ENCODE measurements around the gene SLC35C1.
A peak's percentile ranks its signal among the peaks of the same experiment; 100 is the strongest.

The SLC35C1 gene

DNA sequence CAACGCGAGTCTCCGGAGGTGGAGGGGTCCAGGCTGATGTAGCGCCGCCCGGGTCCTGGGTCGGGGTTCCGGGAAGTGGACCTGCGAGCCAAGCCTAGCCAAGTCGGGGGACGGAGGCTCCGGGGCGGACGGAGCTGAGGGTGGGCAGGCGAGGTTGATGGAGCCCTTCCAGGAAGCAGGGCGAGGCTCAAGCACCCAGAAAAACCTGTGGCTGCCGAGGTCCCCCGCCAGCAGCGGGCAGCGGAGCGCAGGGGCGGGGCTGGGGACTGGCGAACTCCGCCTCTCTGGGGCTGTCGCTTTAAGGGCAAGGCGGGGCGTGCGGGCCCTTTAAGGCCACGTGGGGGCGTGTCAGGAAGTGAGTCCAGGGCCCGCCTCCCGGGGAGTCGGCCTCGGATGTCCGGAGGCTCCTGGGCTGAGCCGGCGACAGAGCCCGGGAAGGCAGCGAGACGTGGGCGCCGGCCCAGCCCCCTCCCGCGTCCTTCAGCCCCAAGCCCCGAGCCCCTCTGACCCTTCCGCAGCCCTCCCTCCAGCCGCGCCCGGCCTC is at the start of gene SLC35C1:
Gene SLC35C1 (plus strand): TSS at position 389 of the 544 bp plus-strand sequence. CDS start 653 bp downstream, outside the sequence.
- DNase-seq, result peak; percentile 86

DNA sequence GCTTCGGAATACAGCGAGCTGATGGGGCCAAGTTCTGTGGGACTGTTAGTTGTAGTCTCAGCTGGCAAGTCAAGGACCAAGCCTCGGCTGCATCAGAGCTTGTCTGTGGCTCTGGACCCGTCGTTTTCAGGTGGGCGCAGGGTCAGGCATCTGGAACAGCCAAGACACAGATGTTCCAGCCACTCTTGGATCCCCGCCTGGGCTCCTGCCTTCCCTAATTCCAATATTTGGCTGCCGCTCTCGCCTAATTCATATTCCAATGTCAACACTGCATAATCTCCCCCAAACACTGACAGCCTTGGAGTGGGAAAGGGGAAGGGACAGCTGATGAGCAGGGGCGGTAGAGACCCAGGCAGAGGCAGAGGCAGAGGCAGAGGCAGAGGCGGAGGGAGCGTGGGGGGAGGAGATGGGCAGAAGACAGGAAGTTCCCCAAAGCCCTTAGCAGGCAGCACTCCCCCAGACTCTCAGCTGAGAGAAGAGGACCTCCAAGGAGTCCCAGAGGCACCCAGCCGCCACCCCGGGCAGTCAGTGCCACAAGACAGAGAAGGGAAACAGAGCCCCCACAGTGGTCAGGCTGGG is 49.6 kb upstream of the SLC35C1 start:
- DNase-seq, result no peak

DNA sequence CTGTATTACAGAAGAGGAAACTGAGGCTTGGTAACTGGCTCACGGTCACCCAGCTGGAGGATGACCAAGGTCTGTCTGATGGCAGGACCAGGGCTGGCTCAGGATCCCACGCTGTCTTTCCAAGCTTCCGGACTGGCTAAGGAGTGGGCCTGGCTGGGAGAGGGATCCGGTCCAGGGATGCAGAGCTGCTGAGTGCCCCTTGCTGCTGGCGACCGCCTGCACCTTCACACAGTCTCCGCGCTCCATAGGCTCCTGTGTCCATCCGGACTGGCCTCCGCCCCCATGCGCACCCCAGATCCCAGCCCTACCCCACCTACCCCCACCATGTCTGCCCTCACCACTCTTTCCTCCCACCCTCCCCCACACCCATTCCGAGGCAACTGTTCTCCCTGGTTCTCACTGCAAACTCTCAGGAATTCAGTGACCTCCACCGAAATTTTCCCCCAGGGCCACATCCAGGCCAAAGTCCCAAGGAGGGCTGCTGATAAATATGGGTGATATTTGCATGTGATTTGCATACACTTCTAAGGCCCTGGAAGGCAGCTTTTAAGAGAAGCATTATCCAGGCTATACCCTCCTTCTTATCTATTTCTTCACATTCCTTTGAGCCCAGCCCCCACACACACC is 48.5 kb upstream of the SLC35C1 start:
- DNase-seq, result no peak

DNA sequence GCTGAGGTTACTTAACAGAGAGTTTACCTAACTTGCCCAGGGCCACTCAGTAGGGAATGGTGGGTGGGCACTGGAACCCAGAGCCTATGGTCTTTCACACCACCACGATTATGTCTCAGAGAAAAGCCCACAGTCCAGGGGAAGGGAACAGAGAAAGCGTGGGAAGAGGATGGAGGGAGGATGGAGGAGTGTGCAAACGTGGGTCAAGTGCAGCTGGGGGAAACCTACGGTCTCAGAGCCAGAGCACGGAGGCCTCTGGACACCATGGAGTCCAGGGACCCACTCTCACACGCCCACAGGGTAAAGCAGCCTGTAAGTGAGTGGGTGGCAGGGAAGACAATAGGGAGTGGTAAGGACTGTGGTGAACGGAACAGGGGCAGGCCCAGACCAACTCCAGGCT is 47.3 kb upstream of the SLC35C1 start:
- no peak for DNase-seq

DNA sequence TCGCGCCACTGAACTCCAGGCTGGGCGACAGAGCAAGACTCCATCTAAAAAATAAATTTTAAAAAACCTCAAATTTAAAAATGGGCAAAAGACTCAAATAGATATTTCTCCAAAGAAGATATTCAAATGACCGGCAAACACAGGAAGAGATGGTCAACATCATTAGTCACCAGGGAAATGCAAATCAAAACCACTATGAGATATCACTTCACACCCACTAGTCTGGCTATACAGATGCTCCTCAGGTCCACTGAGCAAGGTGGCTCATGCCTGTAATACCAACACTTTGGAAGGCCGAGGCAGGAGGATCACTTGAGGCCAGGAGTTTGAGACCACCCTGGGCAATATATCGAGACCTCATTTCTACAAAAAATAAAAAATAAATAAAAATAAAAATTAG is 43.3 kb upstream of the SLC35C1 start:
- DNase-seq, result no peak

DNA sequence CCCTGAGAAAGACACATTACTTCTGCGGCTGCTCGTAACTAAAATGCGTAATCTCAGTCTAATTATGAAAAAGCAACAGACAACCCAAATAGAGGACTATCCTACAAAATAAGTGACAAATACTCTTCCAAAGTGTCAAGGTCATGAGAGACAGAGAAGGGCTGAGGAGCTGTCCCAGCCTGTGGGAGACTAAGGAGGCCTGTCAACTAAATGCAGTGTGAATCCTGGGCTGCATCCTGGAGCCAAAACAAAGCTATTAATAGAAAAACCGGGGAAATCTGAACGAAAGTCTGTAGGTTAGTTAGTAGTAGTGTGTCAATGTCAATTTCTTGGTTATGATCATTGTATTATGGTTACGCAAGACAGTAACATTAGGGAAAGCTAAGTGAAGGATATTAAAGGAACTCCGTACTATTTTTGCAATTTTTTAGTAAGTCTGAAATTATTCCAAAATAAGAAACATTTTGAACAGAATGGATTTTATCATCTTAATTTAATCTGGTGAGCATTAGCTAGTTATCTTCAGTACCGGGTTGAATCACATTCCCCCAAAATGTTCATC is 39.8 kb upstream of the SLC35C1 start:
- no peak for DNase-seq

DNA sequence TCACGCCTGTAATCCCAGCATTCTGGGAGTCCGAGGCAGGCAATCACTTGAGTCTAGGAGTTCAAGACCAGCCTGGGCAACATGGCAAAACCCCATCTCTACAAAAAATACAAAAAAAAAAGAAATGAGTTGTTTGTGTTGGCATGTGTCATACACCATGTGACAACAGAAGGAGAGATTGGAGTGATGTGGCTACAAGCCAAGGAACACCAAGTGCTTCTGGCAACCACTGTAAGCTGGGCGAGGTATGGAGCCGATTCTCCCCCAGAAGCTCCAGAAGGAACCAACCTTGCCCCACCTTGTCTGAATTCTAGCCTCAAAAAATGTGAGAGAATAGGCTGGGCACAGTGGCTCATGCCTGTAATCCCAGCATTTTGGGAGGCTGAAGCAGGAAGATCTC is 39.1 kb upstream of the SLC35C1 start:
- no peak for DNase-seq

DNA sequence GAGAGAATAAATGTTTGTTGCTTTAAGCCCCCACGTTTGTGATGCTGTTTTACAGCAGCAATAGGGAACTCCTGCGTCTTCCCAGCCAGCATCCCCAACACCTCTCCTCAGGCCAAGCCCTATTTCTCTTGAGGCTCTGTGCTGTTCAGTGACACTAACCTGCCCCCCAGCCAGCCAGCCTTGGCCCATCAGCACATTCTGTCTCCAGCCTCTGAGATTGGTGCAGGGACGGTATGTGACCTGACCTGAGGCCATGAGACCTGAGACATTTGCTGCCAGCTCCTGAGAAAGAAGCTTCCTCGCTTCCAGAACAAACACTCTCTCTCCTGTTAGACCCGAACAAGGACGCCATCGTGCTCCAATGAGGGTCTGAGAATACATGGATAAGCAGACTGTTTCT is 38.5 kb upstream of the SLC35C1 start:
- no peak for DNase-seq

DNA sequence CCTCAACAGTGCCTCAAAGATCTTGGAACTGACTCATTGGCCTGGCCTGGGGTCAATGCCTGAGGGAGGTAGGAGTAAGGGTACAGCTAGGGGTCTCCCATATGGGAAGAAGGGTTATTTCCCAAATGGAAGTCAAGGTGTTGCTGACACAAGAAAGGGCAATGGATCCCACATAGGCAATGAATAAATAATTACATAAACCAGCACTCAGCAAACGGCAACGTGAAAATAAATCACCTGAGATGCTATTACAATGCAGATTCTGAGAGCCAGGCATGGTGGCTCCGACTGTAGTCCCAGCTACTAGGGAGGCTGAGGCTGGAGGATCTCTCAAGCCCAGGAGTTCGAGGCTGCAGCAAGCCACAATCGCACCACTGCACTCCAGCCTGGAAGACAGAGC is 36.5 kb upstream of the SLC35C1 start:
- no peak for DNase-seq

DNA sequence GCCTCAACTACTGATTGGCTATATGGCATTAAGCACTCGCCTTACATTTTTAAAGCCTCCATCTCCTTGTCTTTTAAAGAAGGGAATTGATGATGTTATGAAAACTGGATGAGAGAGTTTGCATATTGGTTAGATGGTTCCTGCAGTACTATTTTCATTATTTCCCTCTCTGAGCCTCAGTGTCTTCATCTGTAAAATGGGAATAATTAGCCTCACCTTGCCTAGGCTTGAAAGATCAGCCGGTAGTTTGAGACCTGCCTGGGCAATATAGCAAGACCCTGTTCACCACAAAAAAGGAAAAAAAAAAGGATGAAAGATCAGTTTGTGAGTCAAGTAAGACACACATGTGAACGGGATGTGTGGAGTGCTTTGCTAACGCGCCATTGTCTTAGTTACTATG is 35.0 kb upstream of the SLC35C1 start:
- DNase-seq, result no peak

DNA sequence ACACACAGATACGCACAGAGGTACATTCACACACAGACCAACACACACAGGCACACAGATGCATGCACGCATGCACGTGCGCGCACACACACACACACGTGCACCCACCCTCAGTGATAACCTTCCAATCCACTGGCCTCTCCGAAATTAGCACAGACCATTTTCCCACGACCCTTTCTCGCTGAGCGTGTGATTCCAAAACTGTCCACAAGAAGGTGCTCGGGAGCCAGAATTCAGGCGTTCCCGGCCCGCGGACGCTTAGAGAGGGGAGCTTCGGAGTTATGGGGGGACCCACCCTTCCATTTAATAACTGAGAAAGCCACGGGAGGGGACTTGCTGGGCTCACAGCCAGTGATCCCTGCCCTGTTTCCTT is 33.8 kb upstream of the SLC35C1 start:
- DNase-seq, result peak; percentile 35

DNA sequence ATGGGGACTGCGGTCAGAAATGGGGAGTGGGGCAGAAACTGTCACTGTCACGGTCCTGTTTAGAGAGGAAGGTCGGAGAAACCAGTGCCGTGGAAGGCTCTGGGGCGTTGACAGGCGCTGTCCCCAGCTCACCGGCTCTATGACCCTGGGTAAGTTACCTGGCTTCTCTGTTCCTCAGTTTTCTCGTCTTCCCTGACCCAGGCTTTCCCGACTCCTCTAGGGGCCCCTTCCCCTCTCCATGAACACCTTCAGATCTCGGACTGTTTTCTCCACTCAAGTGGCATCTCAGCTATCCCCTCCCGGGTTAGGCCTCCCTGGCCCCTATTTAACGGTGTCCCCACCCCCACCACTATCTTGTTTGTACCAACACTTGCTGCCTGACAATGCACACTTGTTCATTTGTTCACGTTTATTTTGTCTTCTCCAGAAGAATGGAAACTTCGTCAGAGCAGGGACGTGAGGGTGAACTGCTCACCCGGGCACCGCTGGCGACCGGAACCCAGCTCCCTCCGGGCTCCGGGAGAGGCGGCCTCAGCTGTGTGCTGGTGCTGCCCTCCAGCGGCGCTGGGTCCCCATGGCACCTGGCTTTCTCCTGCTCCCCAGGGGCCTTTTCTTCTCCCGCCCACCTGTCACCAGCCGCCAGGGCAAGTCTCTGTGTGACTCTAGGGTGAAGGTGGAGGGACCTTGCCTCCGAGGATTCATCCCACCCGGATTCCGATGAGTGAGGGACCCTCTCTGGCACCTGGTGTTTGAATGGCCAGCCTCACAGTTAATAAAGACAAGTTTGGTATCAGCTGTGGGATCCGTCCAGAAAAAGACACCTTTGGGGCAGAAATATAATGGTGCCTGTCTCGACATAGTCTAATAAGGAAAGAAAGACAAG is 33.1 kb upstream of the SLC35C1 start:
- peak; percentile 53 for DNase-seq

DNA sequence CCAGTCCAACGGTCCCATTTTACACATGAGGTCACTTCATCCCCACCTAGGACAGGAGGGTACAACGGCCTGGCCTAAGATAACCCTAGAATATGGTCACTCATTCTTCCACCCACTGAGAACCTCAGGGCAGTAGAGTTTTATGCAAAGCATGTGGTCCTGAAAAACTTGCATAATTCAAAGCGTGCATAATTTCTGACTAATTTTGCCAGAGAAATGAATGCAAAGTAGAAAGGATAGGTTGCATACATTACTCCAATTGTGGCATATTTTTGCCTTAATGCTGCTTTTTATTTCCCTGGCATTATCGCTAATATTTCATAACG is 32.5 kb upstream of the SLC35C1 start:
- no peak for DNase-seq

DNA sequence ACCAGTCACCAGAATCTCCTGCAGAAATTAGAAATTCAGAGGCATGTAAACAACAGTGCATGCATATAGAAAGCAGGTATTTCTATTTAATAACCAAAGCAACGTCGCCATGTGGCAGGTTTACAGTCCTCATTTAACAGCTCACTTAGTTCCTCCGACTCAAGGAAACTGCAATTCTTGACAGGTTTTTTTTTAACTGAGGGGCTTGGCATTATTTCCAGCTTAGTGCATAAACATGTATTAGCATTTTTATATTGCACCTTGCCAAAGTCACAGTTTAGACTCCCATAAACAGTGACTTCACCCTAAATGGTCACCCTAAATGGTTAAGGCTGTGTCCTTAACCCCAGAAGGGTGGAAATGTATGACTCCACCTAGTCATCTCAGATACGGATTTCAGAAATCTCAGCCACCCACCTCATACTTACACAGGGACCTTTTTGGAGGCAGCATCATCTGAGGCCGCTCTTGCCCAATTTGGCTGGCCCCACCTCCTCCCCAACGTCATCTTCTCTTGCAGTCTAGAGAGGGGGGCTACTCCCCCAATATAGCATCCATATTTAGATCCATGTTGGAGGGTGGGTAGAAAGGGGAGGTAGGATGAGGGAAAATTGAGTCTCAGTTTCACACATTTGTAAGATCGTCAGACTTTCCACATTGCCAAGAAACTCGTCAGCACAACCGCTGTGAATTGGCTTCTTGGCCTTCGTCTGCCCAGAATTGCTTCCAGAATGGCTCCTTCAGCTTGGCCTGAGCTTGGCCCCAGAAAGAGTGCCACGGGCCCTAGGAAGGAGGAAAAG is 31.8 kb upstream of the SLC35C1 start:
- no peak for DNase-seq

DNA sequence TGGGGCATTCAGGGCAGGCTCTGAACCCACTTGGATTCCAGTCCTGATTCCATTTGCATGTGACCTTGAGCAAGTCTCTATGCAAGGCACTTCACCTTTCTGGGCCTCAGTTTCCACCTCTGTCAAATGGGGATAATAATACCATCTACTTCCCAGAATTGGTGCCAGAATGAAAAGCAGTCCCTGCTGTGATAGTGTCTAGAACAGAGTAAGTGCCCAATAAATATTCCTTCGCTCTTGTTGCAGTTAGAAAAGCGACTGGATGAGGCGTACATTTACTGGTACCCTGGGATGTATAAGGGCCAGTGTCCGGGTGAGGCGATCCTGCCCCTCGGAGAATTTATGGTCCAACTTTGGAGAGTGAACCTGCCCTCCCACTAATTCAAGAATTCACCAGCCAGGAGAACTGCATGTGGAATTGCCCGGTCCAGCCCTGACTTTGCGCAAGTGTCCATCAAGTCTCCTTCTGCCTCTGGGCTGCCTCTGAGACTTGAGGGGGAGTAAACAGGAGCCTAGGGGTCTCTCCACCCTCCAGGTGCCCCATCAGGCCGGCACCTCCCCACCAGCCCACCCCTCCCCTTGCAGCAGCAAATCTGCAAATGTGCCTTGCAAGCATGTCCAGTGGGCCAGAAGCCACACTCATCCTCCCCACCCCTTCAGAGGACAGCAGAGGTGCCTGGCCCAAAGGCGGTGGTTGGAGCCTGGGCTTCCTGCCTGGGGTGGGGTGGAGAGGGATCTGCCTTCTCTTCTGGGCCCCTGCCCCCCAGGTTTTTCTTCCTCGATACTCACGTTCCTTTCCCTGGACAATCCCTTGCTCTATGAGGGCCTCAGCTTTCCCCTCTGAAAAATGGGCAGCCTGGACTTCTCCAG is 30.9 kb upstream of the SLC35C1 start:
- DNase-seq, result no peak

DNA sequence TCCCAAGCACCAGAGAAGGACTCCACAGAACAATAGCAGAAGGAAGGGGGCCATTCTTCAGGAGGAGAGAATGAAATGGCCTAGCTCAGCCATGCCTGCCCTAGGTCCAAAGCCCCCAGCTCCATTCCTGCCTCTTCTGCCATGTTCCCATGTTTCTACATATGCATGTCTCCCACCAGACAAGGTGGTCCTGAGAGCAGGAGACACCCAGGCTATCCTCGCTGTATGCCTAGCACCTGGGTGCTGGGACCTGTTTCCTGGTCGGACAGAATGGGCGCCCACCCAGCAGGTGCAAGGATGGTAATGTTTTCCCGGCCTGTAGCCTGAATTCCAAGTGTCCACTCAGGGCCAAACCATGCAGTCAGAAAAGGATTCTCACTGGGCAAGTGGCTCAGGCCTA is 30.2 kb upstream of the SLC35C1 start:
- DNase-seq, result no peak

DNA sequence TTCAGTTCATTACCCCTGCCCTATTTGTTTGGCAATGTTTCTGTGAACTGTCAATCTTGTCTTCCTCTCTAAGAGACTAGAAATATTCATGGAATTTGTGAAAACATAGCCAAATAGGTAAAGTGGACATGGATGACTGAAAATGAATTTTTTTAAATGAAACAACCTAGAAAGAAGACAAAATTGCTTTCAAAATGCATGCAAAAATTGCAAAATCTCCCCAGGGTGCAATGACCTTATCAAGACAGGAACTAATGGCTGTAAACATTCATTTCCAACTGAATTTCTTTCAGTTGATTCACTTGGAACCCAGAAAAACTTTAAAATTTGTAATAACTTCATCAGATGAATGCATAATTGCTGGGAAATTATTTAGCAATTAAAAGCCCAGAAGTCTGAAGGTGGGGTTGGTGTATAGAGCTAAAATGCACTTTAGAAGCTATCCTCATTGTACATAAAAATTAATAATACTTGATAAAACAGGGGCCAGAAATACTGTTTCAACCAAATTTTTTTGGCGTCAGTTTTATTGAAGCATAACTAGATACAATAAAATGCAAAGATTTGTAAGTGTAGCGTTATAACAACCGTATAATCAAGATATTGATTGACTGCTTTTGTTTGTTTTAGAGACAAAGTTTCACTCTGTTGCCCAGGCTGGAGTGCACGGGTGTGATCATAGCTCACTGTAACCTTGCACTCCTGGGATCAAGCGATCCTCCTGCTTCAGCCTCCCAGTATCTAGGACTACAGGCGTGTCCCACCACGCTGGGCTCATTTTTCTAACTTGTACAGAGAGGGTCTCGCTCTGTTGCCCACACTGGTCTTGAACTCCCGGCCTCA is 27.6 kb upstream of the SLC35C1 start:
- no peak for DNase-seq

DNA sequence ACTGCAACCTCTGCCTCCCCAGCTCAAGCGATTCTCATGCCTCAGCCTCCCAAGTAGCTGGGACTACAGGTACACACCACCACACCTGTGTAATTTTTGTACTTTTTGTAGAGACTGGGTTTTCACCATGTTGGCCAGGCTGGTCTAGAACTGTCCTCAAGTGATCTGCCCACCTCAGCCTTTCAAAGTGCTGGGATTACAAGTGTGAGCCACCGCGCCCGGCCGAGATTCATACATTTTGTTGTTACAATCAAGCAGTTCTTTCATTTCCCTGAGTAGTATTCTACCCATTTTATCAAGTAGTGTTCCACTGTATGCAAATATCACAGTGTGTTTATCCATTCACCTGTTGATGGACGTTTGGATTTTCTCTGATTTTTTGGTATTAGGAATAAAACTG is 26.6 kb upstream of the SLC35C1 start:
- no peak for DNase-seq

DNA sequence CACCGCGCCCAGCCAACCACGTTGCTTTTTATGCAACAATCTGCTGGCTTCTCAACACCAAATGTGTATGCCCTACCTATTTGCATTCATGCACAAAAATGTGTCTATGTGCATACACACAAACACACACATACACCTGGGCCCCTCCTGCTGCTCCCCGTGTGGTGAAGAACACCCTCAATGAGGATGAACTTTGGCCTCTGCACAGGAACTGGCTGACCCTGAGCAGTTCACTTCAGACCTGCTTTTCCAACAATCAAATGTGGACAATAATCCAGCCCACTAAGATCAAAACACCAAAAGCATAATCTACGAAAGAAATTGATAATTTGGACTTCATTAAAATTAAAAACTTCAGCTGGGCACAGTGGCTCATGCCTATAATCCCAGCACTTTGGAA is 25.3 kb upstream of the SLC35C1 start:
- DNase-seq, result no peak

DNA sequence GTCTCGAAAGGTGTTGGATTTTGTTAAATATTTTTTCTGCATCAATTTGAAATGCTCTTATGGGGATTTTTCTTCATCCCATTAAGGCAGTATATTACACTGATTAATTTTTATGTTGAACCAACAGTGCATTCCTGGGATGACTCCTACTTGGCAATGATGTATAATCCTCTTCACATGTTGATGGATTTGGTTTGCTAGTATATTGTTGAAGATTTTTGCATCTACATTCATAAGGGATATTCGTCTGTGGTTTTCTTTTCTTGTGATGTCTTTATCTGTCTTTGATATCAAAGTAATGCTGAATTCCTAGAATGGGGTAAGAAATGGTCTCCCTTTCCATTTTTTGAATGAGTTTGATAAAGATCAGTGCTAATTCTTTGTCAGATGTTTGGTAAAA is 18.7 kb upstream of the SLC35C1 start:
- DNase-seq, result no peak

DNA sequence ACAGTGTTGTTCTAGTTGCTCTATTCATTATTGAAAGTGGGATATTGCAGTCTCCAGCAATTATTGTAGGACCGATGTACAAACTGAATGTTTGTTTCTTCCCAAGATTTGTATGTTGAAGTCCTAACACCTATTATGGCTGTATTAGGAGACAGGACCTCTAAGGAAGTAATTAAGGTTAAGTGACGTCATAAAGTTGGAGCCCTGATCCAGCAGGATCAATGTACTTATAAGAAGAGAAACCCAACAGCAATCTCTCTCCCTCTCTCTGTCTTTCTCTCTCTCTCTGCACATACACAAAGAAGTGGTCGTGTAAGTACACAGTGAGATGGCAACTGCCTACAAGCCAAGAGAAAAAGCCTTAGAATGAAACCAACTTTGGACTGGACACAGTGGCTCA is 16.1 kb upstream of the SLC35C1 start:
- DNase-seq, result no peak
